HG02938 (cell line): ENCODE data around the gene SH2D1B.
"Not testable (repeated sequence)": the region's sequence is repeated elsewhere in the genome, so short reads cannot be mapped to it uniquely, and the experiment has no call there.

Experiments used
- ATAC-seq: cut with Tn5 transposase; IDR thresholded peaks from one replicate; pipeline ENCODE4 v1.9.1; 2021; ENCODE audit warnings: mild to moderate bottlenecking, moderate library complexity; ENCODE audit not compliant: unreplicated experiment

SH2D1B gene

DNA sequence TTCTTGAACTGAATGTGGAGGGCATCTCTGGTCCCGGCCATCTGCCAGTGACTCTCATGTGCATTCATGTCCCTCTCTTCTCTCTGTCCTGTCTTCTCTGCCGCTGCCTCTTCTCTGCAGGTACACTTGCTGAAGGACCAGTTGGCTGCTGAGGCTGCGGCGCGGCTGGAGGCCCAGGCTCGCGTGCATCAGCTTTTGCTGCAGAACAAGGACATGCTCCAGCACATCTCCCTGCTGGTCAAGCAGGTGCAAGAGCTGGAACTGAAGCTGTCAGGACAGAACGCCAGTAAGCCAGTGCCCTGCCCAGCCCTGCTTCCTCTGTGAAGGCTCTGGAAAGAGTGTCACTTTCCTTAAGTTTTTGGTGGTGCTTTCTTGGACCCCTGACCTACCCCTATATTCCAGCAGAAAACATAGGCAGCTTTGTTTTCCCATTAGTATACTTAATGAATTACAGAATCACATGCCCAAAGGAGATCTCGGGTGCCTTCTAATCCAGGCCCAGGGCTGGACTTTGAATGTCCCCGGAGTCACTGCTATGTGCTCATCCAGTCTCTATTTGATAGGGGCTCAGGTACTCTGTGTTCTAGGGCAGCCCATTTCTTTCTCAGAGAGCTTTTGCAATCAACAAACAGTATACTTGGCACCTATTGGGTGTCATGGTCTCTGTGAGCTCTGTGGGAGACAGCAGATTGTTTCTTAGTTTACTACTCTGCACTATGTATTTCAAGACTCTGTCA lies 46.5 kb downstream of the SH2D1B start:
- no peak for ATAC-seq

DNA sequence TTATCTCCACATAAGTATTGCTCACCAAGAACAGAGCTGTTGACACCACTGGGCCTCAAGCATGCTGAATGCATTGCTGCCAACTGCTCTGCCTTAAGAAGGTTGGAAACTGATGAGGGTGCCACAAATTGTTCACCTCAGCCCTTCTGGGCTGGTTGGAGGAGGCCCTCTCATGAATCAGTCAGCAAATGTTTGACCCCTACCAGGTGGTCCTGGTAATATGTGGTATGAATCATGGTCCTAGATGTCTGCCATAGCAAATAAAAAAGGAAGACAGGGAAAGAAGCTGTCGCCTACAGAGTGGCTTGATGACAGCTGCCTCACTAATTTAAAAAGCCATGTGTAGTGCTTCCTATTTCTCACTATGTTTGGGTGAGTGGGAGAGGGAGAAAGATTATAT lies 47.4 kb downstream of the SH2D1B start:
- ATAC-seq = no peak

DNA sequence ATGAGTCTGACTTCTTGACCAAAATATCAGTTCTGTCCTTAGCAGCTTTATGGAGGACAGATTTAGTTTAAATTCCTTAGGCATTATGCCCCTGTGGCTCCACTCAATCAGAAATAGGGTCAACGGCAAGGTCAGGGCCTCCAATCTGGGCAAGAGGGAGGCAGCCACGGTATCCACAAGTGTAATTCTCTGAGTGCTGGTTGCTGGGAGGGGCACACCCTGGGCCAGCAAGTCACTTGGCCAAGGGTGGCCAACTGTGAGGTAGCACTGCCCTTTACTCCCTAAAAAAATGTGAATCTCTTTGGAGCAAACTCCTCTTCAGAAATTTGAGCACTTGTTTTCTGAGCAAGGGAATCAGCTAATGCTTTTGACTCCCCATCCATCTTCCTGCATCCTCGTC lies 48.1 kb downstream of the SH2D1B start:
- ATAC-seq = no peak

DNA sequence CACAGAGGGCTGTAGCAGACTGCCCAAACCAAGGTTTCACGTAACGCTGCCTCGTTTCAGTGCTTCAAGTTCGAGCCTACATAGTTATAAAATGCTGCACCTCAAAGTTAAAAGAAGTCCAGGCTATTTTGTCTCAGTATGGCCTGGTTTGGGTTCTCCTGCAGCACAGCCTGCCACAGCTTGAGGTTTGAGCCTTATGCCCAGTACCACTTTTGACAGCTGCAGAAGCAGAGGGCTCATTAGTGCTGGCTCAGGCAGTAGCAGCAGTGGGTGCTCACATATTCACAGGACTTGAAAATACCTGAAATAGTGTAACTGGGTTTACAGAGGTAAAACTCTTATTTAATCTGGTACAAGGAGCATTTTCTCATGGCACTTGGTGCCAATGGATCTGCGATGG lies 50.6 kb downstream of the SH2D1B start:
- peak; percentile 35 for ATAC-seq

DNA sequence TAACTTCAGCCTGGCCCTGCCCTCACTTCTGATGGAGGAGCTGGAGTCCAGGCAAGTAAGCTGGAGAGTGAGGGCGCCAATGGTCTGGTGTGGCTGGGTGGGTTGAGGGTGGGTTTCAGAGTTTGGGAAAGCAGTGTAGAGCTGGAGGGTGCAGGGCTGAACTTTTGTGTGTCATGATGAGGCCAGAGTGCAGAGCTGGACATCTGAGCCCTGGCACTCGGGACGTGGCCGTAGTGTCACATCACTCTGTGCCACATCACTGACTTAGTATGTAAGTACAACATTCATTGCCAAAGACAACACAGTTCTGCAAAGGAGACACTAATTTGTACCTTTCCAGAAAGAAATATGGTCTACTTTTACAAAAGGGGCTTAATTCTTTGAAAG lies 51.1 kb downstream of the SH2D1B start:
- no peak for ATAC-seq

DNA sequence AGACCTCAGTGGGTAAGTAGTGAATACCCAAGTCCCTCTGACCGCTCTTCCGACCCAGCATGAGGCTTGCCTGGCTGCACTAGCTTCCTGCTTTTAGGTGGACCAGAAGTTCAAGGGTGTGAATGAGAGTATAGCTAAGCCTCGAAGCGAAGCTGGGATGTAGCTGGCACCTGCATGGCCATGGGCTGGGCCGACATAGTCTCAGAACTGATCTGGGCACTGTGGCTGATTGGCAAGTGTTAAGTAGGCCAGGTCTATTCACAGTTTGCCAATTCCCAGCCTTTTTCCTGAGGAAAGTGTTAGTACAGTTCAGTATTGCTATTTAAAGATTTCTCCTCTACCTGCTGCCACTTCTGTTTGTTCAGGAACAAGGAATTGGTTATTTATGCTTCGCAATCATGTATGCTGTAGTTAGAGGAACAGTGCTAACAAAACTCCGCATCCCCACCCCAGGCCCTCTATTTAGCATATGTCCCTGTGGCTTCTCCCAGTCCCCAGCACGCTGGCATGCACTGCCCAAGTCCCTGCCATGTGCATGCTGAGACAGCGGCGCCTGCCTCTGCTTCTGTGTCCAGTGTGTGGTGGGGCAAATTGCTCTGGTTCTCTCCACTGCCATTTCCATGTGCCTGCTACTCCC lies 51.6 kb downstream of the SH2D1B start:
- ATAC-seq = no peak

DNA sequence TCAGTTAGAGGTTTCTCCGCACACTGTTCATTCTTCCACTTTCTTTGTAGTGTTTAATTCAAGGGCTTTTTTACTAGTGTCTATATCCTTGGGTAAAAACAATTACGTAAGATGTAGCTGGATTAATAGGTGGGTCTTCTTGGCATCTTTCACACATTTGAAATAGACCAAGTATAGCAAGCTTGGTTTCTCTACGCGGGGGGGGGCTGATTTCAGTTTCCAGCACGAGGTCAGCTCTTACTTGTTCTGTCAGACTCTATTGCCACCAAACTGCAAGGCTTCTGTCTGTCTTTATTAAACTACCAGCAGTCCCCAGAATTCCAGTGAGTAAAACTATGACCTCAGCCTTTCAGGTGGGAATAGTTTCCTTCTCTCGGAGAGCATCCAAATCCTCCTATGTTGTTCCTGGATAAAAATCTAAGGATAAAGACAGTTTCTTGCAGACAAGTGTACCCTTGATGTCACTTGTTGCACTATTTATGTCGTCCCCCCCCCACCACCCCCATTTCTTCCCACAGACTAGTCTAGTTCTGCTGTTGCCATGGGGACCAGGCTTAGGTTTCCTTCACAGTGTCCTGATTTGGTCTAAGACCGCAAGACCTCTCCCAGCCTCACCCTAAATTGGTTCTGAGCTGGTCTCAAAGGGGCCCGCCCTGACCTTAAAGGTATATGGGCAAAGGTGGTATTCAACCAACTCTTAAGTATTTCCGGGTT lies 52.3 kb downstream of the SH2D1B start:
- no peak for ATAC-seq

DNA sequence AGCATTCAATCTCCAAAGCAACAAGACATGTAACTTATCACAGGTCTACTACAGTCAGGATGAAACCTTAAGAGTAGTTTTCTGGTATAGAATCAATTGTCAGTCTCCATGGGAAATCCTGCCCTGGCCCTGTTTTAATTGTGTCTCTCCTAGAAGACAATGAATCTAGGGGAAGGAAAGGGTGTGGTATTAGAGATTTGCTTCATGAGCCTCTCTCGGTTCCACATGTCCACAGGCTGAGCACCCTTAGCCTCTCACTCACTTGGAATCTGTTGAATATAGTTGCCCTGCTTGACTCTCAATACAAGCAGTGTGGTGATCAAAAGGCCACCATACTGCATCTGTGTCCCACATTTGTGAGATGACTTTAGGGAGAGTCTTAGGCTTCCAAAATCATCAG lies 53.0 kb downstream of the SH2D1B start:
- ATAC-seq = no peak

DNA sequence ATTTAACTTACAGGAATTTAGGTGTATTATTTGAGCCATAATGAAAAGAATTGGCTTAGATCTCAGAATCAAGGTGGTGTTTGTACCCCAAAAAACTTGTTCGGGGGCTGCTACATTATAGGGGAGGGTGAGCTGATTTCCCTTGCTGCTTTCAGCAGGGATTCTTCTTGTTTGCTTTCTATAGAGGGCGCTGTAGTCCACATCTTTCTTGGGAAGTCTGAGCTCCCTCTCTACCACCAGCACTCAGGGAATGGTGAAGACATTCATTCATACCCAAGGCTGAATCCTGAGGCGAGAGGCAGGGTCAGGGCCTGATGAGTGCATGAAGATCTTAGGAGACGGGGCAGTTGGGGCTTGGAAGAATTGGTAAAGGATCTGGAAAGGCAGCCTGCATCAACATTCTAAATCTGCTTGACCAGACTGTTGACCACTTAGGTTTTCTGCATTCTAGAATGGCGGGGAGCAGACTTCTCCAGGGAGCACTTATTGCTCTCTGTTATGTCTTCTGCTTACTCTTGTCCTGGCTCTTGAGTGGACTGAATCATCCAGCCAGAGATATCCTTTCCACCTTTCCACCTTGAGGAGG lies 54.2 kb downstream of the SH2D1B start:
- no peak for ATAC-seq

DNA sequence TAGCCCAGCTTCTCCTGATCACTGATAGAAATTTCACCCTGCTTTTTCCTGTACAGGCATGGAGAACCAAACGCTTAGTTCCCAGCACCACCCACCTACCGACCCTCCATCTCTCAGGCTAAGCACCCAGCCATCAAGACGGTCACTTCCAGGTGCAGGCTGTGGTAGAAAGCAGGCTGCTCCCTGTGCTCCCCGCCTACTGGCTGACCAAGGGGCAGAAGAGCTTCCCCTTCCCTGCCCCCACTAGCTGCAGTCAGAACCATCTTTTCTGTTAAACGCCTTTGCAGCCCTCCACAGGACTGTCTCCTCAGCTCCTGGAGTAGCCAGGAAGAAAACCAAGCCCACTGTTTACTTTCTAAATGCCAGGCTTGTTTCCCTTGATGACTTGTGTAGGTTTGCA lies 58.2 kb downstream of the SH2D1B start:
- ATAC-seq = no peak

DNA sequence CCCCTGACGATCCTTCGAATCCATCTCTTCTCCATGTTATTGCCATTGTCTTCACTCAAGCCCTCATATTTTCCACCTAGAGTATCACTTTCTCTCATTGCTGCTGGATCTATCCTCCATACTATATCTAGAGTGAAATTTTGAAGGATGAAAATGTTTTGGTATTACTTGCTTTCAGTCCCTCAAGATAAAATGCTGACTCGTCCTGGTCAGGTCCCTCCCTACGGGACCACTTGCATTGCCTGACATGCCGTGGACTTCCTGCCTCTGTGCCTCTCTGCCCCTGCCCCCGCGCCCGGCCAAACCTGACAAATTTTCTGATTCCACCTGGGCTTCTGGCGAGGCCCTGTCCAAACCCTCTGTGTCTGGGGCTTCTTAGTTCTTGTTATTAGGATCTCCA lies 58.9 kb downstream of the SH2D1B start:
- no peak for ATAC-seq

DNA sequence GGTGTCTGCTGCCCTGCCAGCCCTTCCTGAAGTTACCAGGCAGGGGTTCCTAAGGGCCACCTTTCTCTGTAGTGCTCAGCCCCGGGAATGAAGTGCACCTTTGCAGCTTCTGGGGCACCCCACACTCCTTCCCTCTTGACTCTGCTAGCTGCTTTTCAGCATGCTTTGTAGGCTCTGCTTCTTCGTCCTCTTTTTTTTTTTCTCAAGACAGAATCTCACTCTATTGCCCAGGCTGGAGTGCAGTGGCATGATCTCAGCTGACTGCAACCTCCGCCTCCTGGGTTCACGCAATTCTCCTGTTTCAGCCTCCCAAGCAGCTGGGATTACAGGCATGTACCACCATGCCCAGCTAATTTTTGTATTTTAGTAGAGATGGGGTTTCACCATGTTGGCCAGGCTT lies 60.1 kb downstream of the SH2D1B start:
- not testable (repeated sequence) for ATAC-seq

DNA sequence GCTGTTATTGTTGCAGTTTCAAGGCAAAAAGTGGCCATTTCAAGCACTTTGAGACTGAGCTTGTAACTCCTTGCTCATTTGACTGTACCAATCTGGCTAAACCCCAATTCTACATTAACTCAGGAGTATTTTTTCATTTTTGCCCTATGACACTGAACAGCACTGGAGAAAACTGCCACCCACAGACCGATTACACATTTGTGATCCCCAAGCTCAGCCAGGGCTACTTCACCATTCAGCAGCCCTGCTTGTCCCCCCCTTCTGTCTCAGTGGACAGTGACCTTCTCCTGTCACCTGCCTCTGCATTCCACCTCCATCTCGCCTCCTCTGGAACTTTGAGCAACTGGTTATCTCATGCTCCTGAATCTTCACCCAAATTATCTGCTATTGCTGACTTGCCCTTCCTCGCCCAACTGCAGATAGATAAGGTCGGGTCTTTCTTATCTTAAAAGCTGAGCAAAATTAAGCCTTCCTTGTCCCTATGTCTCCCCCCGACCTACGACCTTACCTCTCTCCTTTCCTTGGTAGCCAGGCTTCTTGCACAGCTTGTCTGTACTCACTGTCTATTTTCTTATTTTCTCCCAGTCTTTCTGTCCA lies 60.6 kb downstream of the SH2D1B start:
- no peak for ATAC-seq

DNA sequence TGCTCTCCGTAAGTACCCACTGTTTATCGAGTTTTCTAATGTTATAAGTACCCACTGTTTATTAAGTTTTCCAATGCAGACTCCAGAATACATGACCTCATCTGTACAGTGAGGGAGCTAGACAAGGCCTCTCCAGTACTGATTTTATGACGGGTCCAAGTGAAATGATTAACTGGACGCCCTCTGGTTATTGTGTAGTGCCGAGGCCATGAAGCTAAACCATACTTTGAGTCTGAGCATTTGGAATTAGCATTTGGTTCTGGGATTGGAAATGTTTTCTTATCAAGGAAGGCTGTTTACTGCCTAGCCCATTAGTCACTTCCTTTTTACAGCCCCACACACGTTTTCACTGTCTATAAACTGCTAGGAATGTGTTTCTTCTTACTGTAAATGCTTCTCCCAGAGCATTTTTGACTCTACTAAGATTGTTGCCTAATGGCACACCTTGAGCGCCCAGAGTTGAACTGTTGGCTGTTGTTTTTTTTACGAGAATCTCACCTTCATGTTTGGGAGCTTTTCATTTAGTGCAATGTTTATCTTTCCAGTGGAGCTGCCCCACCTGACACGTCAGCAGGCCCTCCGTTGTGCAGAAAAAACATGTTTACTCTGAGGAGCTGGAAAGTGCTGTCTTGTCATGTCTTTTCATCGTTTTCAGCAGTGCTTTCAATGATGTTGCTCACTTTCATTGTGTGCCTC lies 62.2 kb downstream of the SH2D1B start:
- no peak for ATAC-seq

DNA sequence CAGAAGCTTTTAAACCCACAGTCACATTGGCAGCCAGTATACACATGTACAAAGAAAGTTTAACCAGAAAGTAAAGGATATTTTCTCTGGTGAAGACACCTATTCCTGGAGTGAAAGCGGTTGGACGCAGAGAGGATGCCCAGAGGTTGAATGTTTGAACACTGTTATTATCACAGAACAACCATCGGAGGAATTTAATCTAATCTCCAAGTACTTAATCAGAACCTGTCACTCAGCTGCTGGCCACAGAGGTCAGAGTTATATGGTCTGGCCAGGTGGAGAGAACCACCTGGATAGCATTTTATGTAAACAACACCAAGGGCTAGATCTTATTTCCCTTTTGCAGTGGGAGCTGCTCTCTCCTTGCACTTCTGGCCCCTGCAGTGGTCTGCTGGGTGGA lies 64.7 kb downstream of the SH2D1B start:
- ATAC-seq = no peak
